Effector CD4-positive, alpha-beta T cell (primary cell): Measurements from ENCODE around the gene ATP1B4. TPM values are rescaled to one million over a fixed set of nuclear protein-coding genes. Genes with fewer than 3 reads are reported as not detected.
"Not testable (repeated sequence)": the region's sequence is repeated elsewhere in the genome, so short reads cannot be mapped to it uniquely, and the experiment has no call there.

ENCODE experiments used
- DNase-seq: peaks from one replicate; pipeline ENCODE4 v3.0.0-alpha.2; 2020
- total RNA-seq: gene quantifications from one replicate; lab custom pipeline; 2026; lab: John Stamatoyannopoulos, UW

ATP1B4 gene
- not detected for total RNA-seq

DNA sequence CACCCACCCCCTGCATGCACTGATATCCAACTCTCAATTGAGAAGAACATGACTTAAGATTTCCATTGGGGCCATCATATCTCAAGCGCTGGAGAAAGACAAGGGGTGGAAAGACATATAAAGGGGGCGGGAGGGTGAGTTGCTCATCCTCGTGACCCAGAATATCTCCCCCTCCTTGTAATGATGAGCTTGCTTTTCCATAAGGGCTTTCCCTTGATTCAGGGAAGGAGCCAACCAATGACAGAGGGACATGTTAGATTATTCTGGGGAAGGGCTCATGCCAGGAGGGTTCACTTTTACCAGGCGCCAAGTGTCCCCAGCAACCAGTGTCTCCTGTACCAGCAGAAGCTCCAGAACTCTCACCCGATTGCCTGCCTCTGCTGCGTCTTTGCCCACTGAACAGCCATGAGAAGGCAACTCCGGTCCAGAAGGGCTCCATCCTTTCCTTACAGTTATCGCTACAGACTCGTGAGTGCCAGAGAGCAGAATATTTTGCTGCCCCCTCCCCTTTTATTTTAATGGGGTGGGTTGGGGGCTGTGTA lies at the start of gene ATP1B4:
Gene ATP1B4 (plus strand): TSS at position 326 of the 542 bp plus-strand sequence. CDS start 80 bp downstream, at position 406.
- DNase-seq = no peak

DNA sequence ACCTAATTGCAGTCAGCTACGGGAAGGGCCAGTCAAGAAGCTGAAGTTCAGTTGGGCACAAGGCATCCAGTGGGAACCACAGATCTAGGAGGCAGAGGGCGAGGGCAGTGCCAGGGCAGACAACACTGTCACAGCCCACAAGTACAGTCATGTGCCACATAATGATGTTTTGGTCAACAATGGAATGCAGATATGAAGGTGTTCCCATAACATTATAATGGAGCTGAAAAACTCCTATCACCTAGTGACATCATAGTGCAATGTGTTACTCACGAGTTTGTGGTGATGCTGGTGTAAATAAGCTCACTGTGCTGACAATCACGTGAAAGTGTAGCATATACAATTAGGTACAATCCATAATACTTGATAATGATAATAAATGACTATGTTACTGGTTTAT lies 46.1 kb upstream of the ATP1B4 start:
- no peak for DNase-seq

DNA sequence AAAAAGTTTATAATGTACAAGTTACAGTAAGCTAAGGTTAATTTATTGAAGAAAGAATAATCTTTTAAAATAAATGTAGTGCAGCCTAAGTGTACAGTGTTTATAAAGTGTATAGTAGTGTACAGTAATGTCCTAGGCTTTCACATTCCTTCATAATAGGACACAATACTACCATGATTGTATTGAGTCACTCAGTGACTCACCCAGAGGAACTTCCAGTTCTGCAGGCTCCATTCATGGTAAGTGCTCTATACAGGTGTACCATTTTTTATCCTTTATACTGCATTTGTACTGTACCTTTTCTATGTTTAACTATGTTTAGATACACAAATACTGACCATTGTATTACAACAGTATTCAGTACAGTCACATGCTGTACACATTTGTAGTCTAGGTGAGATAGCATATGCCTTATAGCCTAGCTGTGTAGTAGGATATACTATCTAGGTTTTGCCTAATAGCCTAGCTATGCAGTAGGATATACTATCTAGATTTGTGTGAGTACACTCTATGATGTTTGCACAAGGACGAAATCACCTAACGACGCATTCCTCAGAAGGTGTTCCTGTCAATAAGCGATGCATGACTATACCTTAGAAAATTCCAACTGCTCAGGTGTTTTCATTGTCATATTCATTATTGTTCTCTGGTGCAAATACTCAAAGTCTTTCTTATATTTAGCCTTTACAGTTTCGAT lies 45.2 kb upstream of the ATP1B4 start:
- no peak for DNase-seq

DNA sequence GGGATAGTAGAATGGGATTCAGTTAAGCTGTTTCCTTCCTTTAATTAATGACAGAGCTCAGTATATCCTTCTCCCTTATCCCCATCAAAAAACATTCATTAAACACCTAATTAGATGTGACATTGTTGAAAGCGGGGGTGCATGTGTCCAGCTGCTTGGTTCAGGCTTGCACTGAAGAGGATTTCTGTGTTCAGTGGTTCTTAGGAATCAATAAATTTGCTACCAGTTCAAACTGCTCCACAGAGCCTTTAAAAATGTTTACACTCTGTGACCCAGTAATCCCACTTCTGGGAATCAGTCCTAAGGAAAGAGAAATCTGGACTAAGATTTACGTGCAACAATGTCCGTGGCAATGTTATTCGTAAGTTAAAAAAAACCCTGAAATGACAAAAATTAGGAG lies 43.5 kb upstream of the ATP1B4 start:
- no peak for DNase-seq

DNA sequence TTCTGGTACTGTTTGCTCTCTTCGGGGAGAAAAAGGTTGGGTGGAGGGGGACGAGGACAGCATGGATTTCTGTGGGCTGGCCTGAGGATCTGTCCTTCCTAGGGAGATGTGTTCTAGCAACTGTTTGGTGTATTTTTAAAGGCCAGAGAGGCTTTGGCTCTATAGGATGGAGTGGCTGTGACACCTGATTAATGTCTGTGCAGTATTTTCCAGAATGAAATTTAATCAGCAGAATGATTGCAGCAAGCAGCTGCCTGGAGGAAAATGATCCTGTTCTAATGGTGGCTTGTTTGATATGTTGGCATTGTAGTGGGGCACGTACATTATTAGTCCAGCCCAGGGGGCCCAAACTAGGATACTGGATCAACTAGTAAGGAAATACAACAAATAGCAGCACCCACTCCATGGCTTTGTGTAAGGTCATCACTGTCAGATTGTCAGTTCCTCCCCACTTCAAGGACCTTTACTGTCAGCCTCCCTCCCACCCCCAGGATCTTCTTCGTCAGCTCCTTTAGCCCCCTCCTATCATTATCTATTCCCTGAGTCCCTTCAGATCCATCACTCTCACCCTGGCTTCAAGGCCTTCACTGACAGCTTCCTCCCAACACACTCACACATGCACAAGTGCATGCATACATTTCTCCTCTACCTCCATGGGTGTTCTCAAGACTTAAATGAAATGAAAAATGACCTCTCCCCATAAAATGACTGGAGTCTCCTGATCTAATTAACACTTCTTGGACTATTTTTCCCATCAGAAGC lies 40.2 kb upstream of the ATP1B4 start:
- no peak for DNase-seq

DNA sequence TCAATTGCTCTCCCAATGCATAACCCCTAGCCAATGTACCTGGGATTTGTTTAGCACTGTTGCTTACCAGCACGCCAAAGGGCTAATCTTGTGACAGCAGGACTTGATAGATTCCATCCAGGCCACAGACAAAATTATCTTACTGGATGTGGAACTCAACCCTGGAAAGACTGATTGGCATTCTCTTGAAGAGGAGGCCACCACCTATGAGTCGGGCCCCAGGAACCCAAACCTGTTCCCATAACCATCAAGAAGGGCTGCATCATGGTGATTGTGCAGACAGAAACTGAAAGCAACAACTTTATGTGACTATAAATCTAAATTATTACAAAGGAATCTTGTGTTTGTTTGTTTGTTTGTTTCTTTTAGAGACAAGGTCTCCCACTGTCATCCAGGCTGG lies 30.8 kb upstream of the ATP1B4 start:
- no peak for DNase-seq

DNA sequence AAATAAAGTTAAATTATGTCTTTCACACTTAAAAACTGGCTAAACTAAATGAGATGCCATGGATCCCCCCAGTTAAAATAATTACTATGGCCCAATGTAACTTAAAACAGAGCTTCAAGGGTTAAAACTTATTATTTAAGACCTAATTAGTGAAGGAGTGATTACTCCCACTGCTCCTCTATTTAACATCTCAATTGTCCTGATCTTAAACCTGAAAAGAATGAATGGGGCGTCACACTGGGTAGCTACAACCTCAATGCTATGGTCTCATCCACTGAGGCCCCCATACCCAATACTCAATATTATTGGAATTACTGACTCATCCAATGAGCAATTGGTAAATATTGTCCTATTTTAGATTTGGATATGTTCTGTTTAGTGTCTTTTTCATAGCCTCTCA lies 29.5 kb upstream of the ATP1B4 start:
- no peak for DNase-seq

DNA sequence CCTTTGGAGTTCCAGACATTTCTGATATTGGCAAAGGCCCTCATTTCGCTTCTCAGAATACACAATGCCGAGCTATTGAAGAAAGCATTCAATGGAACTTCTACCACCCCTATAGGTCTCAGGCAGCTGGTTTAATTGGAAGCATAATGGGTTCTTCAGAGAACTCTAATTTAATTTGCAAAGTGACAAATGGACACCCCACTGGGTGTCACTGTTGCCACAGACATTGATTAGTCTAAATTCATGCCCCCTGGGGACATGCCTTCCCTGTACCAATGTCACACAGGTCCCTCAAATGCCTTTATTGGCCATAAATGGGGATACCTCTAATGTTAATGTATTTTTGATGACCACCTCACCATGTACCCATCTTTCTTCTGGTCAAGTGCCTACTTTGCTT lies 27.7 kb upstream of the ATP1B4 start:
- no peak for DNase-seq

DNA sequence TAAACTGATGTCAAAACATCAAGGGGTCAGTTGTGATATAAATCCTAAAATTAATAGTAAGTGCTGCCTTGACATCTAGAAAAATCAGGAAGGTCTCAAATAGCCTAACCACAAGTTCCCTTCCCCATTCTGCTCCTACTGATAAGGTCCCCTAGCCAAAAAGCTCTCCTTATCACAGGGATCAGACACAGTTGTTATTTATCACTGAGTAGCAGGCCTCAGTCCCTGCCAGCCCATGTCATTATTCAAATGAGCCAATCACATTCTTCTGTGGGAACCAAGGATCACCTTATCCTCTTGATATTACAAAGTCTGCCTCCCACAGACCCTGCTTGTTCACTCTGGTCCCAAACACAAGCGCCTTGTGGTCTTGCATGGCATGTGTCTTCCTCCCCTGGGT lies 27.3 kb upstream of the ATP1B4 start:
- DNase-seq = no peak

DNA sequence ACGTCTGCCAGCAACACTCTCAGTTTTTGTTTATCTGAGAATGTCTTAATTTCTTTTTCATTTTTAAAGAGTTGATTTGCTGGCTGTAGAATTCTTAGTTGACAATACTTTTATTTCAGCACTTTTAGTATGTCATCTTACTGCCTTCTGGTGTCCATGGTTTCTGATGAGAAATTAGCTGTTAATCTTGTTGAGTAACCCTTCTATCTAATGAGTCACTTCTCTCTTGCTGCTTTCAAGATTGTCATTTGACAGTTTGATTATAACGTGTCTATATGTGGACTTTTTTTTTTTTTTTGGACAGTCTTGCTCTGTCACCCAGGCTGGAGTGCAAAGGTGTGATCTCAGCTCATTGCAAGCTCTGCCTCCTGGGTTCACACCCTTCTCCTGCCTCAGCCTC lies 26.6 kb upstream of the ATP1B4 start:
- DNase-seq = no peak

DNA sequence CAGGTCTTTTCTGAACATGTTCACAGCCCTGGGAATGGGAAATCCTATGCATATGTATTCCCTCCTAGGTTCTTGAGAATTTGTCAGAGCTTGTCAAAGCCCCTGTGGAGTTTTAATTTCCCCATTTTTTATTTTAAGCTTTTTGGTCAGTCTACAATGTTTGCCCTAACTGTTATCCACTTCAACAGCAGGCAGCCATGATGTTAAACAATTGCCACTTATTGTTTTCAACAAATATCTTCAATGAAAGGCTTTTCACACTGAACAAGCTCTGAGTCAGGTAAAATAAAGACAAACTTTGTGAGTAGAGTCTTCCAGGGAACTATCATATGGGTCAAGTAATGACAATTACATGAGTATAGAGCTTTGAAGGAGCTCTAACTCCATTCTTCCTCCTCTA lies 25.0 kb upstream of the ATP1B4 start:
- no peak for DNase-seq

DNA sequence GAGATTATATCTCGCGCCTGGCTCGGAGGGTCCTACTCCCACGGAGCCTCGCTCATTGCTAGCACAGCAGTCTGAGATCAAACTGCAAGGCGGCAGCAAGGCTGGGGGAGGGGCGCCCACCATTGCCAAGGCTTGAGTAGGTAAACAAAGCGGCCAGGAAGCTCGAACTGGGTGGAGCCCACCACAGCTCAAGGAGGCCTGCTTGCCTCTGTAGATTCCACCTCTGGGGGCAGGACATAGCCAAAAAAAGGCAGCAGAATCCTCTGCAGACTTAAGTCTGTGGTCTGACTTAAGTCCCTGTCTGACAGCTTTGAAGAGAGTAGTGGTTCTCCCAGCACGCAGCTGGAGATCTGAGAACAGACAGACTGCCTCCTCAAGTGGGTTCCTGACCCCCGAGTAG lies 17.3 kb upstream of the ATP1B4 start:
- DNase-seq = not testable (repeated sequence)

DNA sequence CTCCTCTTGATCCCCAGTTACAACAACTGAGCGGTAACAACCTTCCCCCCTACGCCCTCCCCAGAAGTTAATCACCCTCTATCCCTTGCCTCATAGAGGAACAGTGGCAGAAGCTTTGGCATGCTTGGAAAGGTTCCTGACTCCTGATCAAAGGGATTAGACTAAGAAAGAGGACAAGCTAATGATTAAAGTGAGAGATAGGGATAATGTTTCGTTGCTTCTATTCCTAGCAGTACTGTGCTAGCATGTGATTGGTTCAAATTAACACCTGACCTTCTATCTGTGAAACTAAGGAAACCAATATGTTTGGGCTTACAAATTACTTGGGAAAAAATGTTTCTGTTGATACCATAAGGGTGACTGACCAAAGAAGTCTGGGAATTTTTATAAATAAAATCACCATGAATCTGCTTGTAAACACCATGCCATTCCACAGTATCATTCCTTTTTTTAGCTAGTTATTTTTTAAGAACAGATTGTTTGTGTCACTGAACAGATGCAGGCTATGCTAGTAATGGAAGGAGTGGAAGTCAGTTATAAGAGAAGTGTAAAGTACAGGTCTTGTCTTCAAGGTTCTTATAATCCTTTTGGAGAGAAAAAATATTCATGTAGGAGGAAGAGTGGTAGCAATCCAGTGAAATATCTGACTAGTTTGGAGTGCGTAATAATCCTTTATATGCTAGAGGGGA lies 11.3 kb upstream of the ATP1B4 start:
- no peak for DNase-seq

DNA sequence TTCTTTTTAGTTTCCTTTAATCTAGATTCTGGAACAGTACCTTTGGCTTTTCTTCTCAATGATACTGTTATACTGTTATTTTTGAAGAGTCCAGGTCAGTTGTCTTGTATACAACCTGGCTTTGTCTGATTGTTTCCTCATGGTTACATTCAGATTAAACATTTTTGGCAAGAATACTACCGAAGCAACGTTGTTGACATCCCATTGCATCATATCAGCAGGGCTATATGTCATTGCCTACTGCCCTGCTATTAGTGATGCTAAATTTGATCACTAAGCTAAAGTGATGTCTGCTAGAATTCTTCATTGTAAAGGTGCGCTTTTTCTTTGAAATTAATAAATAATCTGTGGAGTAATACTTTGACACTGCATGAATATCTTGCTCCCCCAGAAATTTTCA lies 5.8 kb upstream of the ATP1B4 start:
- DNase-seq = no peak

DNA sequence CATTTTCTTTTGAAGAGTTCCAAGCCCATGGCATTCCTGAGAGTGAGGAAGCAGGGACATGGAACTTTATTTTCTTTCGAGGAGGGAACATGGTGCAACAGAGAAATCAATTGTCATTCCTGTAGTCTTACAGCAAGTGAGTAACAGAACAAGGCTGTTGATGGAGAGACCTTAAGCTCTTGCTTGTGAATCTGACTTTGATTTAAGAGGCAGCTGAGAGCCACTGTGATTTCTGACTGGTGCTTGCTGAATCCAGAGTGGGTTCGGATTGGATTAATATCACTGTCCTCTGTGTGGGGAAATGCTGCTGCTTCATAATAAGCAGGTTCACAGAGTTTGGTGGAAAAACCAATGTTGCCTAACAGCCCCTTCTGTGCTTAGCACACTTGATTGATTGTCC lies 4.7 kb upstream of the ATP1B4 start:
- DNase-seq = no peak

DNA sequence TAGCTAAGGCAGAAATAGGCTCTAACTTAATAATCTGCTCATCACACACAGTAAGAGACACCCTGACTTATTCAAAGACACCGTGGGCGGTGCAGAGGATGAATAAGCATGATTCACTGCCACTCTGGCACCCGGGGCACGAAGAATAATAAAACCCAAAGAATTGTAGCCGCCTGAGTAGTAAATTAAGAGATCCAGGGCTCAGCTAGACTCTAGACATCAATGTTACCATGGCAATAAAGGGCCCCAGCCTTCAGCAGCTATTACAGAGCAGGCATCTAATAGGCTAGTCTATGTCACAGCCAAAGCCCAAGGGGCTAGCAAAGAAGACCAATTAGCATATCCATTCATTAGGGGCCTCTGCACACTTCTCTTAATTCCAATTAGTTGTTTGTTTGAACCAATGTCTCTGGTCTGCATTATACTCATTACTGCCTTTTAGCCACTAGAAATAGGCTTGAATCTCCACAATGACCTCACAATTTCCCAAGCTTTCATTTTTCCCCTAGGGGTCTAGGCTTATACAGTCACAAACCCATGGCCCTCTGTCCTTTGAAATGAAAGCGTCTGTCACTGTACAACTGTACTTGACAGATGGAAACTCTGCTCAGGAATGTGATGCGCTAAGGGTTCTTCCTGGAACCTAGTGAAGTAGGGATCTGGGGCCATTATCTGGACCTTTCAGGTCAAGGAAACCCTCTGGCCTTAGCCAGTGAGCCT lies 3.0 kb upstream of the ATP1B4 start:
- DNase-seq = no peak

DNA sequence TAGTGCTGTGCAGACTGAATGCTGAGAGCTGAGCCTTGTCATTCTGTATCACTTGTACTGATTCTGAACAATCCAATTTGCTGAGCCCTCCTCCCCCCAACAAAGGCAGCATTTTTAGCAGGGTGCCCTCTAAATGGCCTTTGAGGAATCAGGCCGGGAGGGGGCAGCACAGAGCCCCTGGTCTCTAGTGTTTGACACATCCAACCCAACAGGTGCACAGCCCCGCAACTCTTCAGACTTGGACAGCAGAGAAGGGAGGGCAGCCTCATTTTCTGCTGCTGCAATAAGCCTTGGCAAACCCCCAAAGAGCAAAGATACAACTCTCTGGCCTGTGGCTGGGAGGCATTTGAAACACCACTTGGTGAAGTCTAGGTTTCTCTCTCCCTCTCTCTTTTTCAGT lies 3.4 kb downstream of the ATP1B4 start:
- DNase-seq = peak; percentile 29

DNA sequence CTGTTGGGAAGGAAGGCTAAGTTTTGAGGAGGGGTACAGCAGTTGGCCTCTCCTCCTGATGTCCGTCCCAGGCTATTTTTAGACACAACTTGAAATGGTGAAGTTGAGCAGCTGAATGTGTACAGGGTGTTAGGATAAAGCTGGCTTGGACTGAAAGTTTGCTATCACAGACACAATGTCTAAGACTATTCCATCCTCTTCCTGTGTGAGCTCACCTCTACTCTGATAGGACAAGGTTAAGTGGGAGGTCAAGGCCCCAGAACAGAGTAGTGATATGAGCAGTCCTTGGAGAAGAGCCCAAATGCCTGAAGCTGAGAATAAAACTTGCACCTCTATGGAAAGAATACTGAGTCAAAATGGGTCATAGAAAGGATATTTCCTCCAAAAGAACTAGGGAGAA lies 4.1 kb downstream of the ATP1B4 start:
- DNase-seq = no peak

DNA sequence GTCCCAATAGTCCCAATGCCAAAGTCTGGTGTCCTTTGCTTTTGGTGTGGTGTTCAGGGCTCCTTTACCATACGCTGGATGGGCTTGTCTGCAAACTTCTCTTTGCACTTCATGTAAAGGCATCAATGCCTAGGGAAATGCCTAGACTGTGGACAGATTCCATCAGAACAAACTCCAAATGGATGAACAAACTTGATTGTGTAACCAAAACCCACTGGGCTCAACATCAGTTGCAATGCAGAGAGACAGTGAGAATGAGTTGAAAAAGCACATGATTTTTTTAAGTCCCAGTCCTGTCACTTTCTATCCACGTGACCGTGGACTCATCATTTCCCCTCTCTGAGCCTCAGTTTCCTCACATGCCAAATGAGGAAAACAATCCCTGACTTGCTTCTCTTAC lies 4.9 kb downstream of the ATP1B4 start:
- DNase-seq = no peak

DNA sequence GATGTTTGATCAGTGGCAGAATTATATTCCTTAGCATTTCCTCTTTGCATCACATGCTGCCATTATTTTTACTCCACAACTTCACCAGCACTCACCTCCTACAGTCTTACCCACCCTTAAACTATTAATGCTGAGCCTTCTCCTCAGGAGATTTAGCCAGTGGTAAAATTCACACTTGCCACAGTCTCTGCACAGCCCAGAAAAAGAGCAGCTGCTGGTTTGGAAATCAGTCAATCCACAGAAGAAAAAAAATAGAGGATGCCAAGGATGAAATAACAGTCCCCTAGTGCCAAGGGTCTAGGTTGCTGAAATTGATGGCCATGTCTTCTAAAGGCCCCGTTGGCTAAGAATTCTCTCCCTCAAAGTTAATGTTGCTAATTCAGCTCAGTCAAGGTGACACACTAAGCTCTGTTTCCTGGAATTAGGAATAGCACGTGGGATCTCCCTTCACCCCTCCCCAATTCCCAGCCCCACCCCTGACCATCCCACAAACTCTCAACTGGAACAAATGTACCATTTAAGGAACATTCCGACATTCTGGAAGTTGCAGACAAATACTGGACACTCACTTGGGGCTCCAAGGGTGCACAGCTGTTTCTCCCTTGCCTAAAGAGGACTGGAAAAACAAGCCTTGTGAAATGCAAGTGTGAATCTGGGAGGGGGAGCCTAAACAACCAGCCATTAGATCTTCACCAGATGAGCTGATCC lies 5.7 kb downstream of the ATP1B4 start:
- no peak for DNase-seq

DNA sequence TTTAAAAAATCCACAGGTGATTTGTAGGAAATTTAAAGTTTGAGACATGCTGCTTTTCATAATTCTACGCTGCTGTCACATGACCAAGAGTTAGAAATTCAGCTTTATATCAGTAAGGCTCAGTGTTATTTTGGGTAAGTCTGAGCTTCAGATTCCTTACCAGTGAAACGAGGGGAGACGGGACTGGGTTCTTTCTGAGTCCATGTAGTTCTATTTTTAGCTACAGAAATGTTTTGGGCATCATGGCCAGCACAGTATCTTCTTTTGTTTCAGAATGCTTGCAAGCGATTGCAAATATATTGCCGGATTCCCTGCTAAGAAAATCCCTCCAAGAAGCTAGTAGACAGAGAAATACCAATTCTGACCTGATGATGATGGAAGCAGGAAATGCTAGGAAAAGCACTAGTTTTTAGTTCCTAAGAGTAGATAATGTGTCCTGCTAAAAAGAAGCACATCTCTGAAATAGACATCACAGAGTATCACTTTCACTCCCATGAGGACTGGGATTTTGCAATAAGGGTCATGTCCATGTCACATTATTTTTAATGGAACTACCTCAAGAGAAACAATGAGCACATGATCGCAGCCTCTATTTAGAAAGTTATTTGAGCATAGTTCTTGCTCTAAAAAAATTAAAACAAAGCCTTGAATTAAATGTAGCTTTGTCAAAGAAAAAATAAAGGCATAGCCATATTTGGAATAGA lies 10.9 kb downstream of the ATP1B4 start:
- DNase-seq = no peak

DNA sequence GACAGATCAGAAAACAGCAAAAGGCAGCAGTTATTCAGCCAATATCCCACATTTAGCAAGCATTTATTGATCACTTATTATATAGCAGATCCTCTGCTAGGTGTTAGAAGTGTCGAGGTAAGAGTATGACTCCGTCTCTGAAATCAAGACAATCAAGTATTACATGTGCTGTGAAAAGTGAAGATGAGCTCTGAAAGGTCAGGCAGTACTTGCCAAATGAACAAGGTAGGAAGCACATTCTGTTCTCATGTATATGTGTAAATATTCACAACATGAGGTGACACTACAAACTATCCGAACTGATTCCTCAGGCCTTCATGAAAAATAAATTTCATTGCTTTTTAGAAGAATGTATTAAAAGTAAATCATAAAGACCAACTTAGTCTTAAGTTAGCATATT lies 15.3 kb downstream of the ATP1B4 start:
- DNase-seq = no peak
